GM18502 (cell line): ENCODE data around the gene GORASP2.

Experiments used
- ATAC-seq: cut with Tn5 transposase; IDR thresholded peaks from one replicate; pipeline ENCODE4 v1.9.1; 2021; ENCODE audit warnings: mild to moderate bottlenecking; ENCODE audit not compliant: unreplicated experiment, poor library complexity

The GORASP2 gene

DNA sequence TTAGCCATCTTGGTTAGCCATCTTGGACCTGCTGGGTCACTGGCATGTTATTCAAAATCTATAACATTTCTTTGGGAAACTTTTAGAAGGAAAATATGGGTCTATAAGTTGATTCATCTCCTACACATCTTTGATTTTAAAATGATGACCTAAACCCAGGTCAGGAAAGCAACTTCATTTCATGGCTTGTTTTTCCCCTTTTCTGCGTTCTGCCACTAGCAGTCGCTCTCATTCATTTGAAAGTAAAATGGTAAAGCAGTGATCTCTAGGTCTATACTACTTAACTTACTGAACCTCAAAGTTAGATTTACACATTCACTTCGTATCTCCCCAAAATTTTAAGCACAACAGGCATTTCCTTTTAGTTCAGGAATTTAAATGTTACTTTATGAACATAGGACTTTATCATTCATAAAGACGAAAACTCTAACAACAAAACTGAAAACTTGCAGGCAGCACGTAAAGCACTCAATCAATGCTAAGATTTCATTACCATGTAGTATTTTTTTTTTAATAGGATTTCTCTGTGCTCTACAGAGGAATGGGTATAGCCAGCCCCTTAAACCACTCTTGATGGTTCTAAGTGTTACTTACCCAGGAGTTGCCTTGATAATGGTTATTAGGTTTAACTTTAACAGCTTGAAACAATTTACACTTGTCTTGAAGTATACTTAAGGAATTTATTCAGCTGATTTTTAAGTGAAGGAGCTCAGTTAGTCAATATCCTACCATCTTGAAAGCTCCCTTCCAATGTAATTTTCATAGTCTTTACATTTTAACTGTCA, 62.5 kb downstream of the GORASP2 start:
- ATAC-seq, result no peak

DNA sequence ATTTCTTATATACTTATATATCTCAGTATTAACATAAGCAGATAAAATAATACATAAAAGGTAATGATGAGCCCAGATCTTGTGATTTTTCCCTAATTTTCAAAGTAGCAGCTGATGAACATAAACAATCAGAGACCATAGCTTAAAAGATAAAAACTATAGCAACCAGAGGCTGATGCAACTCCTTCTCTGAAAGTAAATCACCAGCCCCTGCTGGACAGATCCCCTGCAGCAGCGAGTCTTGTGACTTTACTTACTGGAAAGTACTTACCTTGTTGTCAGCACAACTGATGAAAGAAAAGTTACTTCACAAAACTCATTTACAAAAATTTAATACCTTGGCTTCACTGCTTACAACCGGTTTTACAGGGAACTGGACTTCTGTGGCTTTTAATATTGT, 67.3 kb downstream of the GORASP2 start:
- ATAC-seq, result no peak

DNA sequence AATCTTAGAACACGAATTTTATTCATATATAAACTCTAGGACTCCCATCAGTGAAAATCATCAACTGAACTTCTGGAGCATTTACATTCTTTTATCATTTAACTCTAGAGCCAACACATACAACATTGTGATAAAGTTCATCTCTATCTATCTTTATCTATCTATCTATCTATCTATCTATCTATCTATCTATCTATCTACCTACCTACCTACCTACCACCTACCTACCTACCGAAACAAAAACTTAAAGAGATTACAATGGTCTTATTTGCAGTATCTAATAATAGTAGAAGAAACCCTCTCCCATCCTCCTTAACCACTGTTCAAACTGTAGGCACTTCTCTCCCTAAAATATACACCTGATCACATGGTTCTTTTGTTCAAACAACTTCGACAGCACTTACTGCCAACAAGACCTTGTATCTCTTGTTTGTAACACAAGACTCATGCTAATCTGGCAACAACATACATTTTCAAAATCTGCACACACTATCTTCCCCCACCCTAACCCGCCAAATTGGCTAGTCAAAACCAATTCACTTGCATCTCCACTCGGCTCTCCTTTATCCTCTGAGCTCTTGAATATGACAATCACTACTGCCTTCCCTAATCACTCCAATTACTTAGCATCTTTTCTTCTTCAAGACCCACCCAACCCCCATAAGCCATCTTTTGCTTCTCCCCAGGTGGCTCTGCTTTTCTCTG, 69.0 kb downstream of the GORASP2 start:
- ATAC-seq, result no peak

DNA sequence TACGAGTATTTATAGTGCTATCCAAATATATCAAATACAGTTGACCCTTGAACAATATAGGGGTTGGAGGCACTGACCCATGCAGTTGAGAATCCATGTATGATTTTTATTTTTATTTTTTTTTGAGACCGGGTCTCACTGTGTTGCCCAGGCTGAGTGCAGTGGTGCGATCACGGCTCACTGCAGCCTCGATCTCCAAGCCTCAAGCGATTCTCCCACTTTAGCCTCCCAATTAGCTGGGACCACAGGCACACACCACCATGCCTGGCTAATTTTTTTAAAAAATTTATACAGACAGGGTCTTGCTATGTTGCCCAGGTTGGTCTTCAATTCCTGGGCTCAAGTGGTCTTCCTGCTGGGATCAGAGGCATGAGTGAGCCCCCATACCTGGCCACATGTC, 70.6 kb downstream of the GORASP2 start:
- no peak for ATAC-seq

DNA sequence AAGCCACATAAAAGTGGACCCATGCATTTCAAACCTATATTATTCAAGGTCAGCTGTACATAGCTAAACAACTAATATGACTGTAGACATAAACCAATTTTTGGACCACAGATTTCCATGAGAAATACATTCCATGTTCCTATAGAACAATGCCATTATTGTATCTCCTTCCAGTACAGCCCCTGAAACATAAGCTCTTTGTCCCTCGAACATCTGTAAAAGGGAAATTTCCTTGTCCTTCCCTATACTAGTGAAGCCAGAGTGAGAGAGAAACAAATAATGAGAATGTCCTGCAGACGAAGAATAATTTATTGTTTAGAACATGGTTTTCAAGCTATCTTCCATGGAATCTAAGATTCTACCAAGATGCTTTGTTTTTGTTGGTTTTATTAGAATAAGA, 75.3 kb downstream of the GORASP2 start:
- no peak for ATAC-seq

DNA sequence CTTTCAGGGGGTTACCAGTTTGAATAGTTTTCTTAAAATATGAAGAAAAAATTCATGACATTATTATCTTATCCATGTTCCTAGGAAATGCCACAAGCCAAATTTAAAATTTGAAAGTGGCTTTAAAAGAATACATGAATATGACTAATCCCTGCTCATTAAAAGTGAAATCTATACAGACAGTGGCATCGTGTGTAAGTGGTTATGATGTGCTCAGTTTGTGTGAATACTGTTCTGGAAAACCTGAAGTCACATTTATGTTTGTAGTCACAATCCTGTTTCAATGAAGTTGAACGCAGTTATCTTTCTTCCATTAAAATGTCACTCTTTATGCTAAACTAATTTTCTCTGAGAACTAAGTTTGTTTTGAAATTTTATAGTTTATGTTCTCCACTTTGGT, 75.8 kb downstream of the GORASP2 start:
- ATAC-seq, result no peak

DNA sequence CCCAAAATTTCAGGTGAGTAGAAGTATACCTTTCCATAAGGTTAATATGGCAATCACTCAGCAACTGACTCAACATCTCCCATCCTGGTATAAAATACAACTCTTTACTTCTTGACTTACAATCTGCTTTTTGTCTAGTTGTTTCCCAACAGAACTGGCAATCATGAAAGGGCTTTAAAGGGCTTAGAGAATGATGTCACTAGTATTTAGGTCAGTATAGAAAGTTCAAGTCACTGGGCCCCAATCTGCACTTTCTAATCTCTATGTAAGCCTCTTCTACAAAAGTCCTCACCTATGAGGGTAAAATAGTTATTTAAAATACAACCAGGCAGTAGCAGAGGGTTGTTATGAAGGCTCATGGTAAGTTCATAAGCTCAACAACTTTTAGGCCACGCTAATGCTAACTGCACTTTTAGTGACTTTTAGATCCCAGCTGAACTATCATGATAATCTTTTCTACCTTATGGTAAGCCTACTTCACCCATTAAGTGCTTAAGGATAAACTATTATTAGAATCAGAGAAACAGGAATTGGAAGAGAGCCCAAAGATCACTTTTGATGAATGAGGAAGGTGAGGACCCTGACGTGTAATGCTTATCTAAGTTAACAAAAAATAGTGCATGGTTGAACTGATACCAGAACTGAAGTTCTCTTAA, 79.6 kb downstream of the GORASP2 start:
- ATAC-seq, result no peak

DNA sequence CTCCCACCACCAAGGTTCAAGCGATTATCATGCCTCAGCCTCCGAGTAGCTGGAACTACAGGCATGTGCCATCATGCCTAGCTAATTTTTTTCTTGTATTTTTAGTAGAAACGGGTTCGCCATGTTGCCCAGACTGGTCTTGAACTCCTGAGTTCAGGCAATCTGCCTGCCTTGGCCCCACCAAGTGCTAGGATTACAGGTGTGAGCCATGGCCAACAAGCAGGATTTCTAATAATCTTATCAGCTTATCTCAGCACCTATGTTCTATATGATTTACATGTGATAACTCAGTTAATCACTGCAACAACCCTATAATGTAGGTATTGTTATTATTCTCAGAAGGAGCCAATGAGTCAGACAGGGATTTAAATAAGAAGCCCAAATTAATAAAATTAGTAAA, 80.3 kb downstream of the GORASP2 start:
- ATAC-seq, result no peak

DNA sequence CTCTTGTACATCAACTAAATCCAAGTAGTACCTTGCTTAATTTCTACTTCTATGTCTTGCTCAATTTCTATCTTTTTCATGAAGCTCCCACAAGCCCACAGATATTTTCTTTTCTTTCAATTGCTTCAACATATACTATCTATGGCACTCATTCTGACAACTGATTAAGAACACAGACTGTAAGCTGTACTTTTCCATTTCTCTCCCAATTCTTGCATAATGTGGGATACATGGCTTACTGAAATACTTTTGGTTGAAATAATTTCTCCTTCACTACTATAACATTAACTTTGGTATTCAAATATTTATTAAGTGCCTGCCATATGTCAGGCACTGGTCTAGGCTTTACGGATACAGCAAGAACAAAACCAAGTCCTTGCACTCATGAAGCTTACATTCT, 84.8 kb downstream of the GORASP2 start:
- ATAC-seq, result no peak

DNA sequence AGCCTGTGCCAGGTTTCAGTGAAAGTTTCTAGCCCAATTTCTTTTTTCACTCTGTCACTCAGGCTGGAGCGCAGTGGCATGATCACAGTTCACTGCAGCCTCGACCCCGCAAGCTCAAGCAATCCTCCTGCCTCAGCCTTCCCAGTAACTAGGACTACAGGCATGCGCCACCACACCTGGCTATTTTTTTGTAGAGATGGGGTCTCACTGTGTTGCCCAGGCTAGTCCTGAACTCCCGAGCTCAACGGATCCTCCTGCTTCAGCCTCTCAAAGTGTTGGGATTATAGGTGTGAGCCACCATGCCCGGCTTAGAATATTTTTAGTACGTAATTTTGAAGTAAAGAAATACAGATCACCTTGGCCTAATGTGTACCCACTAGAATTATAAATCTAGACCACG, 87.1 kb downstream of the GORASP2 start:
- ATAC-seq, result no peak
